Measurements from ENCODE around the gene ZDHHC3. TPM values are rescaled to one million over a fixed set of nuclear protein-coding genes. Genes with fewer than 3 reads are reported as not detected.

The ZDHHC3 gene
- polyA plus RNA-seq, 1 of the 3 experiments (the other 2 are of a cell fraction), result 60.7 TPM

DNA sequence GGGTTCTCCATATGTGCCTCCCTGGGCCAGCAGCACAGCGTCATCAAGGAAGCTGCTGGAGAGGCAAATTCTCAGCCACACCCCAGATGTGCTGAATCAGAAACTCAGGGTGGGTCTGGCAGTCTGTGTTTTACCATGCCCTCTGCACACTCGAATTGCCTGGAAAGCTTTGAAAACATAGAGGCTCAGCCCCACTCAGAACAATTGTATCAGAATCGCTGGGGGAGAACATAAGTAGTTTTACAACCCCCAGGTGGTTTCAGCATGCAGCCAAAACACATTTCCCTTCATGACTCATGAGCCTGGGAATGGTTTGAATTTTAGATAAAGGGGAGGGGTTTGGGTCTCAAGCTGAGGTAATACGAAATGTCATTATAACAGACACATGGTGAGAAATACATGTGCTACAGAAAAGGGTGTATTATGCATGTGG lies 92.0 kb downstream of the ZDHHC3 start:
- Histone ChIP-seq H3F3A (replicated peaks; ENCODE audit: insufficient read depth) (peaks cover 10% of the 10 kb centered on the region), H2AFZ (ENCODE audit: low read depth) (peak overlapping the region; percentile 86), H3K9ac (peak overlapping the region; percentile 53; the same call in 1 of the 2 replicates), H3K4me2 (peak overlapping the region; percentile 63), H3K27ac (ENCODE audit: low read depth in 2 of 2, low read length in 1 of 2) (peak overlapping the region in 1 of 2 experiments; percentile 93; a peak in 3 of 4 replicates), H3K79me2 (ENCODE audit: insufficient read depth) (no peaks in the 10 kb centered on the region), H3K9me2 (no peaks in the 10 kb centered on the region), H3K27me3 (ENCODE audit: insufficient read depth) (no peaks in the 10 kb centered on the region), H3K9me3 (no peaks in the 10 kb centered on the region), H3K4me3 (ENCODE audit: low read depth in 2 of 2, low read length in 1 of 2) (no peak overlapping the region), H3K36me3 (replicated peaks in 1 of 2; ENCODE audit: control insufficient read depth in 1 of 2, insufficient read depth in 2 of 2, low read length in 1 of 2) (no peaks in the 10 kb centered on the region), H3K4me1 (ENCODE audit: control insufficient read depth in 1 of 2, insufficient read depth in 2 of 2, low read depth in 1 of 2, low read length in 1 of 2) (peaks cover 6 to 21% of the 10 kb centered on the region in 2 experiments; a peak in 3 of 4 replicates), H4K20me1 (ENCODE audit: insufficient read depth) (no peaks in the 10 kb centered on the region)
- peak; percentile 30 for DNase-seq
- POLR2A ChIA-PET, result no interaction called here
- CTCF ChIA-PET, result interaction anchor here (1.0 kb wide), 1 partner anchor 17 kb away, joined by 3 read pairs; no protein-coding TSS in a partner anchor
- 6% methylated on average over 4 of the region's 4 CpGs for WGBS (ENCODE audit: low lambda C conversion rate)
- TF ChIP-seq FOSL2 (IDR thresholded peaks at IDR 0.05; ENCODE audit: borderline replicate concordance, low read depth), result peak; percentile 93
- peak; percentile 70 for TF ChIP-seq RXRA (IDR thresholded peaks at IDR 0.05; ENCODE audit: borderline replicate concordance, low read depth)
- 0 out of 2 replicates have a peak, but pooled peaks have one; percentile 41 for TF ChIP-seq FOXM1 (IDR thresholded peaks at IDR 0.05; ENCODE audit: low read depth)
- TF ChIP-seq, protein P1, sequence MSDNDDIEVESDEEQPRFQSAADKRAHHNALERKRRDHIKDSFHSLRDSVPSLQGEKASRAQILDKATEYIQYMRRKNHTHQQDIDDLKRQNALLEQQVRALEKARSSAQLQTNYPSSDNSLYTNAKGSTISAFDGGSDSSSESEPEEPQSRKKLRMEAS (IDR thresholded peaks at IDR 0.05; ENCODE audit: low read depth), result peak; percentile 93
- TF ChIP-seq POLR2AphosphoS5 (IDR thresholded peaks at IDR 0.05; ENCODE audit: low read depth, low read length), result peak; percentile 69; the same call in 1 of the 2 replicates
- TF ChIP-seq CHD2 (IDR thresholded peaks at IDR 0.05; ENCODE audit: low read length, partially characterized antibody), result no peak
- peak; percentile 91 for TF ChIP-seq TEAD4 (IDR thresholded peaks at IDR 0.05; ENCODE audit: borderline replicate concordance, insufficient read depth)
- TF ChIP-seq, protein P2, sequence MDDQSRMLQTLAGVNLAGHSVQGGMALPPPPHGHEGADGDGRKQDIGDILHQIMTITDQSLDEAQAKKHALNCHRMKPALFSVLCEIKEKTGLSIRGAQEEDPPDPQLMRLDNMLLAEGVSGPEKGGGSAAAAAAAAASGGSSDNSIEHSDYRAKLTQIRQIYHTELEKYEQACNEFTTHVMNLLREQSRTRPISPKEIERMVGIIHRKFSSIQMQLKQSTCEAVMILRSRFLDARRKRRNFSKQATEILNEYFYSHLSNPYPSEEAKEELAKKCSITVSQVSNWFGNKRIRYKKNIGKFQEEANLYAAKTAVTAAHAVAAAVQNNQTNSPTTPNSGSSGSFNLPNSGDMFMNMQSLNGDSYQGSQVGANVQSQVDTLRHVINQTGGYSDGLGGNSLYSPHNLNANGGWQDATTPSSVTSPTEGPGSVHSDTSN (IDR thresholded peaks at IDR 0.05), result peak; percentile 66
- TF ChIP-seq RFX5 (IDR thresholded peaks at IDR 0.05; ENCODE audit: low read length), result no peak
- no peak for TF ChIP-seq RCOR1 (IDR thresholded peaks at IDR 0.05; ENCODE audit: low read length)
- TF ChIP-seq FOXJ3 (CRISPR knock-in tag; IDR thresholded peaks at IDR 0.05), result no peak
- no peak for TF ChIP-seq YY1 (IDR thresholded peaks at IDR 0.05; ENCODE audit: low read depth)
- TF ChIP-seq, protein P3, sequence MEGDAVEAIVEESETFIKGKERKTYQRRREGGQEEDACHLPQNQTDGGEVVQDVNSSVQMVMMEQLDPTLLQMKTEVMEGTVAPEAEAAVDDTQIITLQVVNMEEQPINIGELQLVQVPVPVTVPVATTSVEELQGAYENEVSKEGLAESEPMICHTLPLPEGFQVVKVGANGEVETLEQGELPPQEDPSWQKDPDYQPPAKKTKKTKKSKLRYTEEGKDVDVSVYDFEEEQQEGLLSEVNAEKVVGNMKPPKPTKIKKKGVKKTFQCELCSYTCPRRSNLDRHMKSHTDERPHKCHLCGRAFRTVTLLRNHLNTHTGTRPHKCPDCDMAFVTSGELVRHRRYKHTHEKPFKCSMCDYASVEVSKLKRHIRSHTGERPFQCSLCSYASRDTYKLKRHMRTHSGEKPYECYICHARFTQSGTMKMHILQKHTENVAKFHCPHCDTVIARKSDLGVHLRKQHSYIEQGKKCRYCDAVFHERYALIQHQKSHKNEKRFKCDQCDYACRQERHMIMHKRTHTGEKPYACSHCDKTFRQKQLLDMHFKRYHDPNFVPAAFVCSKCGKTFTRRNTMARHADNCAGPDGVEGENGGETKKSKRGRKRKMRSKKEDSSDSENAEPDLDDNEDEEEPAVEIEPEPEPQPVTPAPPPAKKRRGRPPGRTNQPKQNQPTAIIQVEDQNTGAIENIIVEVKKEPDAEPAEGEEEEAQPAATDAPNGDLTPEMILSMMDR (IDR thresholded peaks at IDR 0.05), result no peak
- no peak for TF ChIP-seq GATA2 (CRISPR knock-in tag; IDR thresholded peaks at IDR 0.05)
- peak; percentile 97 for TF ChIP-seq TCF12 (IDR thresholded peaks at IDR 0.05)
- TF ChIP-seq EP300 (IDR thresholded peaks at IDR 0.05; ENCODE audit: borderline replicate concordance in 1 of 2, low read depth in 1 of 2, low read length in 1 of 2), result peak in 1 of 2 experiments; percentile 91; a peak in 2 of 4 replicates
- TF ChIP-seq, protein P4, sequence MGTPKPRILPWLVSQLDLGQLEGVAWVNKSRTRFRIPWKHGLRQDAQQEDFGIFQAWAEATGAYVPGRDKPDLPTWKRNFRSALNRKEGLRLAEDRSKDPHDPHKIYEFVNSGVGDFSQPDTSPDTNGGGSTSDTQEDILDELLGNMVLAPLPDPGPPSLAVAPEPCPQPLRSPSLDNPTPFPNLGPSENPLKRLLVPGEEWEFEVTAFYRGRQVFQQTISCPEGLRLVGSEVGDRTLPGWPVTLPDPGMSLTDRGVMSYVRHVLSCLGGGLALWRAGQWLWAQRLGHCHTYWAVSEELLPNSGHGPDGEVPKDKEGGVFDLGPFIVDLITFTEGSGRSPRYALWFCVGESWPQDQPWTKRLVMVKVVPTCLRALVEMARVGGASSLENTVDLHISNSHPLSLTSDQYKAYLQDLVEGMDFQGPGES (IDR thresholded peaks at IDR 0.05; ENCODE audit: low read depth, low read length), result no peak
- TF ChIP-seq, protein P5, sequence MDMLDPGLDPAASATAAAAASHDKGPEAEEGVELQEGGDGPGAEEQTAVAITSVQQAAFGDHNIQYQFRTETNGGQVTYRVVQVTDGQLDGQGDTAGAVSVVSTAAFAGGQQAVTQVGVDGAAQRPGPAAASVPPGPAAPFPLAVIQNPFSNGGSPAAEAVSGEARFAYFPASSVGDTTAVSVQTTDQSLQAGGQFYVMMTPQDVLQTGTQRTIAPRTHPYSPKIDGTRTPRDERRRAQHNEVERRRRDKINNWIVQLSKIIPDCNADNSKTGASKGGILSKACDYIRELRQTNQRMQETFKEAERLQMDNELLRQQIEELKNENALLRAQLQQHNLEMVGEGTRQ (IDR thresholded peaks at IDR 0.05; ENCODE audit: borderline replicate concordance, low read depth, low read length), result no peak
- TF ChIP-seq, protein P6, sequence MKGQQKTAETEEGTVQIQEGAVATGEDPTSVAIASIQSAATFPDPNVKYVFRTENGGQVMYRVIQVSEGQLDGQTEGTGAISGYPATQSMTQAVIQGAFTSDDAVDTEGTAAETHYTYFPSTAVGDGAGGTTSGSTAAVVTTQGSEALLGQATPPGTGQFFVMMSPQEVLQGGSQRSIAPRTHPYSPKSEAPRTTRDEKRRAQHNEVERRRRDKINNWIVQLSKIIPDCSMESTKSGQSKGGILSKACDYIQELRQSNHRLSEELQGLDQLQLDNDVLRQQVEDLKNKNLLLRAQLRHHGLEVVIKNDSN (IDR thresholded peaks at IDR 0.05; ENCODE audit: borderline replicate concordance, low read depth), result no peak
- TF ChIP-seq, protein P7, sequence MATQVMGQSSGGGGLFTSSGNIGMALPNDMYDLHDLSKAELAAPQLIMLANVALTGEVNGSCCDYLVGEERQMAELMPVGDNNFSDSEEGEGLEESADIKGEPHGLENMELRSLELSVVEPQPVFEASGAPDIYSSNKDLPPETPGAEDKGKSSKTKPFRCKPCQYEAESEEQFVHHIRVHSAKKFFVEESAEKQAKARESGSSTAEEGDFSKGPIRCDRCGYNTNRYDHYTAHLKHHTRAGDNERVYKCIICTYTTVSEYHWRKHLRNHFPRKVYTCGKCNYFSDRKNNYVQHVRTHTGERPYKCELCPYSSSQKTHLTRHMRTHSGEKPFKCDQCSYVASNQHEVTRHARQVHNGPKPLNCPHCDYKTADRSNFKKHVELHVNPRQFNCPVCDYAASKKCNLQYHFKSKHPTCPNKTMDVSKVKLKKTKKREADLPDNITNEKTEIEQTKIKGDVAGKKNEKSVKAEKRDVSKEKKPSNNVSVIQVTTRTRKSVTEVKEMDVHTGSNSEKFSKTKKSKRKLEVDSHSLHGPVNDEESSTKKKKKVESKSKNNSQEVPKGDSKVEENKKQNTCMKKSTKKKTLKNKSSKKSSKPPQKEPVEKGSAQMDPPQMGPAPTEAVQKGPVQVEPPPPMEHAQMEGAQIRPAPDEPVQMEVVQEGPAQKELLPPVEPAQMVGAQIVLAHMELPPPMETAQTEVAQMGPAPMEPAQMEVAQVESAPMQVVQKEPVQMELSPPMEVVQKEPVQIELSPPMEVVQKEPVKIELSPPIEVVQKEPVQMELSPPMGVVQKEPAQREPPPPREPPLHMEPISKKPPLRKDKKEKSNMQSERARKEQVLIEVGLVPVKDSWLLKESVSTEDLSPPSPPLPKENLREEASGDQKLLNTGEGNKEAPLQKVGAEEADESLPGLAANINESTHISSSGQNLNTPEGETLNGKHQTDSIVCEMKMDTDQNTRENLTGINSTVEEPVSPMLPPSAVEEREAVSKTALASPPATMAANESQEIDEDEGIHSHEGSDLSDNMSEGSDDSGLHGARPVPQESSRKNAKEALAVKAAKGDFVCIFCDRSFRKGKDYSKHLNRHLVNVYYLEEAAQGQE (IDR thresholded peaks at IDR 0.05; ENCODE audit: low read depth, low read length), result no peak
- peak; percentile 89 for TF ChIP-seq NFIC (IDR thresholded peaks at IDR 0.05; ENCODE audit: borderline replicate concordance)
- TF ChIP-seq GABPA (IDR thresholded peaks at IDR 0.05; ENCODE audit: low read depth), result no peak
- no peak for TF ChIP-seq MEF2A (IDR thresholded peaks at IDR 0.05; ENCODE audit: borderline replicate concordance, low read depth)
- TF ChIP-seq EZH2phosphoT487 (IDR thresholded peaks at IDR 0.05; ENCODE audit: borderline replicate concordance, low read depth), result no peak
- no peak for TF ChIP-seq ELF1 (IDR thresholded peaks at IDR 0.05)
